Measurements from ENCODE around the gene POMT1. TPM values are rescaled to one million over a fixed set of nuclear protein-coding genes. Genes with fewer than 3 reads are reported as not detected.

POMT1 gene
- total and polyA plus RNA-seq, 2 of the 8 experiments (the other 6 are each of a cell fraction or from before 2014, with no cell fraction given): 22.3 to 33.2 TPM

DNA sequence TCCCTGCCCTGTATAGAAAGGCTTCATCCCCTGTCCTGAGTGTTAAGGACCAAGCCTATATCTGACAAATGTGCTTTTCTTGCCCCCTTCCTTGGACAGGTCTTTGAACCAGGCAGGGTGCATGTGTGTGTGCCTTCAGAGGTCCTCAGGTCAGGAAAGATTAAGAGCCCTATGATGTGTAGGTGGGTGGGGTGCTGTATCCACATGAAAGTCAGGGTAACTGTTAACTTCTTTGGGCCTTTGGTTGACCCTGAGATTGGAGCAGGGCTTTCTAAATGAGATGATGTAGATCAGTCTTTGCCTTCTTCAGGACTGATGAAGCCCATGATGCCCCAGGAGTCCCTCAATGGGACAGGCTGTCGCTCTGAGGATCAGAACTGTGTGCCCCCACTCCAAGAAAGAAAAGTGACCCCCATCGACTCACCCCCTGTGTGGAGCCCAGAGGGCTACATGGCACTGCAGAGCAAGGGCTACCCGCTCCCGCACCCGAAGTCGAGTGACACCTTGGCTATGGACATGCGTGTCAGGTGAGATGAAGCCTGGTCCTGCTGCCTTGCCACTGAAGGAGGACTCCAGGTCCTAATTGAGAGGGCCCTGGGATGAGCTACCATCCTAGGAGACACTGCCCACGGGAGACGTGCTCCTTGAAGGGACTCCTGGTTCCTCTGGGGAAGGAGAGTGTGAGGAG lies 29.4 kb upstream of the POMT1 start:
- Histone ChIP-seq H2BK15ac (ENCODE audit: low read length) (no peak overlapping the region), H2BK20ac (ENCODE audit: low read length) (no peak overlapping the region), H4K91ac (replicated peaks; ENCODE audit: insufficient read length, low read length) (no peak overlapping the region), H3K23me2 (ENCODE audit: low read depth, low read length) (no peaks in the 10 kb centered on the region), H3K79me1 (ENCODE audit: low read depth, low read length) (peaks cover 8% of the 10 kb centered on the region), H4K8ac (ENCODE audit: extremely low read depth, insufficient read depth, low read length) (no peak overlapping the region), H3K27me3 (replicated peaks in 1 of 4; ENCODE audit: control insufficient read depth in 3 of 4, extremely low read depth in 1 of 4, insufficient read depth in 3 of 4, low read length in 3 of 4) (no peaks in the 10 kb centered on the region), H3K4ac (replicated peaks; ENCODE audit: insufficient read length, low read depth, low read length) (no peak overlapping the region), H3K4me1 (replicated peaks in 1 of 4; ENCODE audit: control insufficient read depth in 3 of 4, insufficient read depth in 4 of 4, low read length in 3 of 4) (no peaks in the 10 kb centered on the region), H3K23ac (ENCODE audit: insufficient read length) (no peak overlapping the region), H3K14ac (ENCODE audit: insufficient read length) (no peak overlapping the region), H4K20me1 (replicated peaks in 1 of 2; ENCODE audit: control insufficient read depth in 1 of 2, insufficient read depth in 2 of 2, low read length in 2 of 2) (peaks cover 15 to 31% of the 10 kb centered on the region in 2 experiments), H3K27ac (ENCODE audit: low read depth, low read length) (no peak overlapping the region), H2BK12ac (ENCODE audit: low read depth, low read length) (no peak overlapping the region), H4K5ac (ENCODE audit: insufficient read length, low read depth, low read length) (no peak overlapping the region), H2AK5ac (ENCODE audit: low read depth, low read length) (no peak overlapping the region), H3K4me2 (ENCODE audit: insufficient read depth in 1 of 2, low read depth in 2 of 2, low read length in 2 of 2) (no peak overlapping the region), H3K9ac (replicated peaks in 1 of 4; ENCODE audit: extremely low read depth in 1 of 4, low read depth in 3 of 4, low read length in 3 of 4) (no peak overlapping the region), H3K79me2 (ENCODE audit: control insufficient read depth in 1 of 2, insufficient read depth in 2 of 2, low read length in 2 of 2) (peaks cover 0 to 33% of the 10 kb centered on the region in 2 experiments; a peak in 2 of 4 replicates), H3K36me3 (ENCODE audit: control insufficient read depth in 2 of 4, insufficient read depth in 4 of 4, low read length in 3 of 4) (peaks cover 57 to 92% (median 84%) of the 10 kb centered on the region in 4 experiments), H2BK120ac (replicated peaks; ENCODE audit: low read depth, low read length) (no peak overlapping the region), H3K4me3 (ENCODE audit: extremely low read depth in 1 of 4, insufficient read depth in 2 of 4, low read depth in 3 of 4, low read length in 4 of 4) (no peak overlapping the region), H3K9me3 (ENCODE audit: insufficient read depth in 2 of 2, low read depth in 1 of 2, low read length in 1 of 2) (no peaks in the 10 kb centered on the region), H2AFZ (ENCODE audit: low read length) (no peak overlapping the region), H3K18ac (ENCODE audit: extremely low read depth, low read length) (no peak overlapping the region), H3K56ac (replicated peaks; ENCODE audit: insufficient read length, low read depth, low read length) (no peak overlapping the region), H2BK5ac (ENCODE audit: low read depth, low read length) (no peak overlapping the region)
- 91% methylated on average over 9 of the region's 9 CpGs; no CpG with 5 or more reads in 1 of the 2 experiments for WGBS, 2 experiments (ENCODE audit: extremely low coverage in 1 of 2, insufficient coverage in 1 of 2, insufficient read length in 1 of 2, insufficient replicate concordance in 2 of 2, low coverage in 1 of 2, low lambda C conversion rate in 2 of 2, missing lambda C conversion rate in 1 of 2)
- DNase-seq (ENCODE audit: low read depth in 1 of 2, low spot score in 2 of 2): no peak
- POLR2A ChIA-PET (ENCODE audit: partially characterized antibody): interaction anchor here (0.7 to 1.3 kb wide), 4 partner anchors 12 to 52 kb away, joined by 3 to 5 read pairs (median 4); no protein-coding TSS in a partner anchor
- no peak for FAIRE-seq
- CTCF ChIA-PET (ENCODE audit: partially characterized antibody): interaction anchor here (1.0 to 5.2 kb wide), 4 partner anchors 15 to 124 kb away, joined by 3 to 31 read pairs (median 9); no protein-coding TSS in a partner anchor
- no peak for TF ChIP-seq RFX5 (IDR thresholded peaks at IDR 0.05; ENCODE audit: borderline replicate concordance, low read depth, low read length)
- TF ChIP-seq CEBPB (IDR thresholded peaks at IDR 0.05; ENCODE audit: low read depth, low read length): no peak
- no peak for TF ChIP-seq ZNF274 (IDR thresholded peaks at IDR 0.05; ENCODE audit: borderline replicate concordance, extremely low read depth, low read length)
- TF ChIP-seq MAX (IDR thresholded peaks at IDR 0.05): no peak
- no peak for TF ChIP-seq CTBP2 (IDR thresholded peaks at IDR 0.05; ENCODE audit: borderline replicate concordance, insufficient read depth, insufficient read length, low read length)
- no peak for TF ChIP-seq TCF12 (IDR thresholded peaks at IDR 0.05; ENCODE audit: low read depth, low read length)
